ENCODE results near the gene ZNF580.

ZNF580 gene

DNA sequence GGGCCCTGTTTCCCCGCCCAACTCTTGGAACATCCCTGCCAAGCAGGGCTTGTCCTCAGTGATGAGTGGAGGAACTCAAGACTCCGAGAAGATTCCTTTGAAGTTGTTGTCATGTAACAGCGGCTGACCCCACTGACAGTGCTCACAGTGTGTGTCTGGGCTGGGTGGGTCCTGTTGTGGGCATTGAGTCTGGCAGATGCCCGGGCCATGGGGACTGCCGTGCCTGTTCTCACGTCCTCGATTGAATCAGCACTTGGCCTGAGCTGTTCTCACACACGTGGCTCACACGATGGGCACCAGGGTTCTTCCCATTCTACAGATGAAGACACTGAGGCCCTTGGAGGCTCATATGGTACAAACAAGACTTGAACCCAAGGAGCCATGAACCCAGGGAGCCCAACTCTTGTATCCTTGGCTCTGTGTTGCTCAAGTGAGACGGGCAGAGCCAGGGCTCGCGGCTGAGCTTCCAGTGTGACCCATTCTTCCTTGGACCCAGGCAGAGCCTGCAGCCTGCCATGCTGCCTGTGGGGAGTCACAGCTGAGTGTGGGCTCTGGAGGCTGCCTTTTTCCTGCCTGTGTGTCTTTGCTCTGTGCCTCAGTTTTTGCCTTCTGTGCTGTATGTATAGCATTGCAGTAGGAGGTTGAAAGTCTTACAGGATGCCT lies 25.7 kb downstream of the ZNF580 start:
- DNase-seq, result no peak

DNA sequence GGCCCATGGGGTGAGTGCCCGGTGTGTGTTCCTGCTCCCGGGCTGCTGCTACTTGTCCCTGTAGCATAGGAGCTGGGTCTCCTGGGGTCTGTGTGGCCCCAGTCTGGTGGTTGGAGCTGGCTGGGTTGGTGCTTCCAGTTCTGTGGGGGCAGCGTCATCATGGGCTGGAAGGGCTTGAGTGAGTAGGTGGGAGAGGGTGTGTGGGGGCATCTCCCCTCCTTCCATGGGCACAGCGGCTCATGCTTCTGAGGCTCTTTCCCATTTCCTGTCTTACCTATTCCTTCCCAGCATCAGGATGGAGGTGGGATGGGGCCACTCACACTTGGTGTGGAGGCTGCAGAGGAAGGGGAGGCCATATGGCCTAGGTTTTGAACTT lies 26.2 kb downstream of the ZNF580 start:
- DNase-seq, result no peak

DNA sequence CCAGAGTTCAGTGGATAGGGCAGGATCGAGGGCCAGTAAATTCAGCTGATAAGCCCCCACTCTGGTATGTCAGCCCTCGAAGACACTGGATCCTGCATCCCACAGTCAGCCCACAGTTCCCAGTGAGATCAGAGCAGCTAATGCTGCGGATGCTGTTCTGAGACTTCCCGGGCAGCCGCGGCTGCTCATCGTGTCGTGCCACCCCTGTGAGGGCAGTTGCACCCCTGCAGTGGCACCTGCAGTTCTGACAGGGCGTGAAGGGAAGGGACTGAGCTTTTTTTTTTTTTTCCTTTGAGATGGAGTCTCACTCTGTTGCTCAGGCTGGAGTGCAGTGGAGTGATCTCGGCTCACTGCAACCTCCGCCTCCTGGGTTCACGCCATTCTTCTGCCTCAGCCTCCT lies 26.7 kb downstream of the ZNF580 start:
- no peak for DNase-seq

DNA sequence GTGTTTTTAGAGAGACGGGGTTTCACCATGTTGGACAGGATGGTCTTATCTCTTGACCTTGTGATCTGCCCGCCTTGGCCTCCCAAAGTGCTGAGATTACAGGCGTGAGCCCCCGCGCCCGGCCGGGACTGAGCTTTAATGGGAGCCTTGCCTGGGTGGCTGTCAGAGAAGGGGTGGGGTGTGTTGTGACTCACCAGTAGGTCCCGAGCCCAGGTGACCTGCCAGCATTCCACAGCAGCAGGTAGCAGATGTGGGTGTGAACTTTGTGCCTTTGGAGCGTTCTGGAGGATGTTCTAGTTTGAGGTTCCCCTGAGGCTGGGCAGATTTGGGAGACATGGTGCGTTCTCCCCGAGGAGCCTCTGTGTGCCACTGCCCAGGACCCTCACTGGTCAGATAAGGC lies 27.2 kb downstream of the ZNF580 start:
- no peak for DNase-seq

DNA sequence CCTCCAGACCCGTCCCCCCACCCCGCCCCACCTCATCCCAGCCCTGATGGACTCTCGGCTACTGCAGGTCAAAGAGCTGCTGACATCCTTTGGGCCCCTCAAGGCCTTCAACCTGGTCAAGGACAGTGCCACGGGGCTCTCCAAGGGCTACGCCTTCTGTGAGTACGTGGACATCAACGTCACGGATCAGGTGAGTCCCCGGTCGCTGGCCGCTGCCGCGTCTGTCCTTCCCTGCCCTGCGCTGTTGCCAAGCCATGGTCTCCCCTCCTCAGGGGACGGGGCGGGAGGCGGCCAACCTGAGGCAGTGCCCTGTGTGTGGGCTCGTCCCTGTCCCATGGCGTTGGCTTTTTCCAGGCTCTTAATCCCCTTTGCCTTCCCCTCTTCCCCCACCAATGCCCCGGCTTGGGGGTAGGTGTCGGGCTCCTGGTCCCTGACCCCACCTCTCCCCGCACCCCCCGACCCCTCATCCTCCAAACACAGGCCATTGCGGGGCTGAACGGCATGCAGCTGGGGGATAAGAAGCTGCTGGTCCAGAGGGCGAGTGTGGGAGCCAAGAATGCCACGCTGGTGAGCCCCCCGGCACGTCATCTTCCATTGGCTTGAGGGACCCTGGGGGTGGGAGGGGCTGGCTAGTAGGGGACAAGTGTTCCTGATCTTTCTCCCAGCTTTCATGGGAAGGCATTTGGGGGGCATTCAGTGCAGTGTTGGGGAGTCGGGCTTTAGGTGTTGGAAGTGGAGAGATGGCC lies 28.0 kb downstream of the ZNF580 start:
- no peak for DNase-seq

DNA sequence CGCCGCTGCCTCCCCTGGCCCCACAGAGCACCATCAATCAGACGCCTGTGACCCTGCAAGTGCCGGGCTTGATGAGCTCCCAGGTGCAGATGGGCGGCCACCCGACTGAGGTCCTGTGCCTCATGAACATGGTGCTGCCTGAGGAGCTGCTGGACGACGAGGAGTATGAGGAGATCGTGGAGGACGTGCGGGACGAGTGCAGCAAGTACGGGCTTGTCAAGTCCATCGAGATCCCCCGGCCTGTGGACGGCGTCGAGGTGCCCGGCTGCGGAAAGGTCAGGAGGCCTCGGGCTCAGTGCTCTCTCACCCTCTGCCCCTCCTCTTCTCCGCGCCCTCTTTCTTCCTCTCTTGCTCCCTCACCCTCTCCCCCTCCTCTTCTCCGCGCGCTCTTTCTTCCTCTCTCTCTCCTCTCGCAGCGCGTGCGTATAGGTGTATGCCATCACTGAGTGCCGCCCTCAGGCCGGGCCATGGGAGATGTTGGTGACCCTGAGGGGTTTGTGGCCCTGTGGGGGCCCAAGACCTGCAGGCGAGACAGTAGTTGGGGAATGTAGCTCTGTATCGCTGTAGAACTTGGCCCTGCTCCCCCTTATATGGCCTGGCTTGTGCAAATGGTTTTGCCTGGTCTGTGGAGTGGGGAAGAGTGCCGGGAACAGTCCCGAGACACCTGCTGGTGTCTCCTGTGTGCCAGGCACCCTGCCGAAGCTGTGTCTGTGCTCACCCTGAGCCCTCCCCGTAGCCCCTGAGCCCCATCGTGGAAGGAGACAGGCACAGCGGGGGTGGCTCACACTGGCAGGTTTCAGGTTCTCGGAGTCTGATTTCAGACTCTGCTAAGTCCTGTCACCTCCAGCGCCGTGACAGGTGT lies 28.8 kb downstream of the ZNF580 start:
- DNase-seq, result no peak

DNA sequence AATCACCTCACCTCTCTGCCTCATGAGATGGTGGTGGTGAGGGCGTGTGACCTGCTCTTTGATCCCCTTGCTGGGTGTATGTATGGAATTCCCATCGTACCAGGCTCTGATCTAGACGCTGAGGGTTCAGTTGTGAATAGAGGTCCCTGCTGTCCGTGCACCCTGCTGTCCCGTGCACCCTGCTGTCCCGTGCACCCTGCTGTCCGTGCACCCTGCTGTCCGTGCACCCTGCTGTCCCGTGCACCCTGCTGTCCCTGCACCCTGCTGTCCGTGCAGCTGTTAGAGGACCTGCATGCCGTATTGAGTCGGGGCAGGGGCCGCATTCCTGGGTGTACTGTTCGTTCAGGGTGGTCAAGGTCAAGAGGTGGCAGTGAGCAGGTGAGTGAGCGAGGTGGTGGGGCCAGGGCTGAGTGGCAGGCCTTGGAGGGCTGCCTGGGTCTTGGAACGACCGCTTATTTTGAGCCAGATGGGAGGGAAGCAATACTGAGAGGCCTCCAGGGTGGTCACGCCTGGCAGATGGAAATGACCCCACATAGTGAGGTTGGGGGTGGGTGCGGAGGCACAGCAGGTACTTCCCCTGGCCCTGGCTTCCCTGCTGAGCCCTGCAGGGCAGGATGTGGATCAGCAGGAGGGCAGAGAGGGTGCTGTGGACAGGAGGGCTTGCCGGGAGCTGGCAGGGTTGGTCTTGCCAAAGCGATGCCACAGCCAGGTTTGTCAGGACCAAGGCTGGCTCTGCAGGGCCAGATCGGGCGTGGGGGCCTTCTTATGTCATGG lies 29.7 kb downstream of the ZNF580 start:
- no peak for DNase-seq

DNA sequence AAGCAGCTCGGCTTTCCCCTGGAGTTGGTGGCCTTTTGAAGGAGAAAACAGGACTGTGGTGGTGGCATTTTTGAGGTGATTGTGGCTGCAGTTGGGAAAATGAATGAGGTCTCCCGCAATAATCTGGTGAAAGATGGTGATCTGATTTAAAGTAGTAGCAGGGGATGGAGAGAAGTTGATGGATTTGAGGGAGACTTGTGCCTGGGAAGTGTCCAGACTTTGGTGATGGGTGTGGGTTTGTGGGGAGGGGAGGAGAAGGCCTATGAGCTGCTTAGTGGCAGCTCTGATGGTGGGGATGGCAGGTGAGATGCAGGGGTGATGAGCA lies 30.2 kb downstream of the ZNF580 start:
- no peak for DNase-seq

DNA sequence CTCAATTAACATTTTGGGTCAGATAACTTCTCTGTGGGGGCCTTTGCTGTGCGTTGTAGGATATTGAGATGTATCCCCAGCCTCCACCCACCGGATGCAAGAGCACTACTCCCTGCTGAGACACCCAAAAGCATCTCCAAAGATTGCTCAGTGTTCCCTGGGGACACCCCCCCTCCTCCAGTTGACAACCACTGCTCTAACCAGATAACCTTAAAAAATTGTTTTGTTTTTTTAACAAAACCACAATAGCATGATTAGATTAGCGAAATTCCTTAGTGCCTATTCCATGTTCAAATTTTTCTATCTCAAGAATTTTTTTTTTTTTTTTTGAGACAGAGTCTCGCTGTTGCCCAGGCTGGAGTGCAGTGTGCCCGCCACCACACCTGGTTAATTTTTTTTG lies 31.6 kb downstream of the ZNF580 start:
- no peak for DNase-seq

DNA sequence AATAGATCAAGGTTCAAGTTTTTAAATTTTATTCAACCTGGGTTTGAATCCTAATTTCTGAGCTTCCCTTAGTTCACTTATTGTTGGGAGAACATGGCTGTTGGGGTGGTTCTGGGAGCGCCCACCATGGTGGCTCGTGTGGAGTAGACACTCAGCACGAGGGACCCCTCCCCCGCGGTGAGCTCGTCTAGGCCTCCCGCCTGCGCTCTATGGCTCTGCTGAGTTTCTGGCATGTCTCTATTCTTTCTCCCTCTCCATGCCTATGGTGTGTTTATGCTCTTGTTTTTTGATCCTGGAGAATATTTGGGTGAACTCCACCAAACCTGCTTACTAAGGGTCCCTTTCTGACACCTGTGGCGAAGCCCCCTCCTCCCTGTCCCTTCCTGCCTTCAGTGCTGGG lies 32.7 kb downstream of the ZNF580 start:
- no peak for DNase-seq

DNA sequence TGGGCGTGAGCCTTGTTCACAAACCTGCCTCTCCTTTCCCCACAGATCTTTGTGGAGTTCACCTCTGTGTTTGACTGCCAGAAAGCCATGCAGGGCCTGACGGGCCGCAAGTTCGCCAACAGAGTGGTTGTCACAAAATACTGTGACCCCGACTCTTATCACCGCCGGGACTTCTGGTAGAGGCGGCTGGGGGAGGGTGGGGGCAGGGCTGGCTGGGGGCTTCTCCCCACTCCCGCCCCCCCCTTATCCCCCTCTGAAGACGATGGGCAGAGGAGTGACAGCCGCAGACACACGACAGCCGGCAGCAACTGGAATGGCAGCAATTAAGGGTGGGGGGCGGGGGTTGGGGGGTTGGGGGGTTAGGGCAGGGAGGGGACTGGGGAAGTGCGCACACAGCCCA lies 33.1 kb downstream of the ZNF580 start:
- no peak for DNase-seq

DNA sequence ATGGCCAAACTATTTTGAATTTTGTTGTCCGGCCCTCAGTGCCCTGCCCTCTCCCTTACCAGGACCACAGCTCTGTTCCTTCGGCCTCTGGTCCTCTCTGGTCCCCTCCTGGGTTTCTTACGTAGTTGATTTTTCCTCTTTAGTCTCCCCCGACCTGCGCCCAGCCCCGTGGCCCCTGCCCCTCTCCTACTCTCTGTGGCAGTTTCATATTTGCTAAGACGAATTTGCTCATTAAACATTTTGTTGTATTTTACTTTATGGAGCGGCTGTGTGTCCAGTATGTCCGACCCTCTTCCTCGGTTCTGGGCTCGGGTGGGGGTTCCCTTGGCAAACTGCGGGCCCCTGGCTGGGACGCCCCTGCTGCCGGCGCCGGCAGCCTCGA lies 33.6 kb downstream of the ZNF580 start:
- no peak for DNase-seq

DNA sequence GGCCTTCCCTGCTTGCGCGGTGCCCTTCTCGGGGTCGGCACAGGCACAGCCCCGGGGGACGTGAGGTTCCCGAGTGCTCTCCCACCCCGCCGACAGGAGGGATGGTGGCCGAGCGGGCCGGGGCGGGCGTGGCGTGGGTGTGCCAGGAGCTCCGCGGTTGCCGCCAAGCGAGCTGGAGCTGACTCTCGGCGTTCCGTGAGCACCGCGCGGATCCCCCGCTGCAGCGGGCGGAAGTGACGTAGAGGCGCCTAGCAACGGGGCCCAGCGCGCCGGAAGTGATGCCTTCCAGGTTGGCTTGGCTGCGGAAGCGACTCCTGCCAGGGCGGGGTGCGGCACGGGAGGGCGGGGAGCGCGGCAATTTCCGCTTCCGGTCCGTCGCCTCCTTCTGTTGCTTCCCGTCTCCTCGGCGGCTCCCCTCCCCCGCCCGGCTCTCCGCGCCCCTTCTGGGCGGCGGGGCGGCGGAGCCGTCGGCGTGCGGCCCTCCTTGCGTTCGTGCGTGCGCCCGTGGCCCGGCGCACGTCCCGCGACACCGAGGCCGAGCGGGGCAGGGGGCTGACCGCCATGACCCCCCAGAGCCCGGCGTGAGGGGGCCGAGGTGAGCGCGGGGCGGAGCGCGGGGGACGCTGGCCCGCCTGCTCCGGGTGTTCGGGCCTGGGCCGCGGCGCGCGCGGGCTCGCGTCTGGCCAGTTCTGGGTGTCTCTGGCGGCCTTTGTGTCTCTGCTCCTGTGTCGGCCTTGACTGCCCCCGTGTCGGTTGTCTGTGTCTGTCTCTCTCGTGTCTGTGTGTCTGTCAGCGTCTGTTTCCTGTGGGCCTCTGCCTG lies 34.2 kb downstream of the ZNF580 start, which contains the start of gene EPN1:
Gene EPN1 (plus strand): TSS at position 386 of the 820 bp plus-strand sequence. CDS start 3,402 bp downstream, outside the sequence.
- peak; percentile 80 to 88 for DNase-seq

DNA sequence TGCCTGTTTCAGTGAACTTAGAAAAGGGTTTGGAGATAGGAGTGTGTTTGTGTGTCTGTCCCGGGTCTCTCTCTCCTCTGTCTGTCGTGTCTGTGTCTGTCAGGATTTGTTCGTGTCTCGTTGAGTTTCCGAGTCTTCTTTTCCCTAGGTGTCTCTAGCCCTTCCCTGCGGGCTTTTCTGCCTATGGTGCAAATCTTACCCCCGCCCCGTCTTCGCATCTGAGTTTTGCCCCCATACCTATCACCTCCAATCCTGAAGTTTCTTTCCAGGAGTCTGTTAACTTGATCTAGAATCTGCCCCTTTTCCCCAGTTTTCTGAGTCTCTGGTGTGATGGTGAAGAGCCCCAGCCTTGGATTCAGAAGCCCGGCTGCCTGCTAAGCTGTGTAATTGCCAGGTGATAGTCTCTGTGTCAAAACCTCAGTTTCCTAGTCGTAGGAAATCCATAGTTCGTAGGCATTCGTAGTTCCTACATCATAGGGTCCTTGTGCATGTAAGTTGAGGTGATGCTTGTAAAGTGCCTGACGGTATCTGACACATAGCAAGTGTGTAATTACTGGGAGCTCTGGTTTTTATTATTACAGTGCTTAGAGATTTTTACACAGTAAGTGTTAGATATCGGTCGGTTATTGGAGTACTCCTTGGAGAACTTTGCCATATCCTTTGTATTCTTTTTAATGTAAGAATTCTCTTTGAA lies 35.0 kb downstream of the ZNF580 start:
- DNase-seq, result no peak

DNA sequence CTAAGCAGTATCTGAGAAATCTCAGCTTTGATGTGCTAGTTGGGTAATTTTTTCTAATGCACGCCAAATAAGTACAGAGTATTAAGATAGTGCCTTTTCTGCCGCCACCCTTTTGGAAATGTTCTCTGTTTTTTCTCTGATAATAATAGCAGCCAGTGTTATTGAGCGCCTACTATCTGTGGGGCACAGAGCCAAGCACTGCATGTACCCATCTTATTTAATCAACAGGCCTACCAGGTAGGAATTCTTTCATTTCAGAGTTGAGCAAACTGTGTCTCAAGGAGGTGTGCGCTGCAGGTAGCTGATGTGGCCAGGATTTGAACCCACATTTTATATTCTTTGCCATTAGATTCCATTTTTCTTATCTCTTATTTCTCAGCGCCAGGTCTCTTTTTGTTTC lies 35.6 kb downstream of the ZNF580 start:
- no peak for DNase-seq

DNA sequence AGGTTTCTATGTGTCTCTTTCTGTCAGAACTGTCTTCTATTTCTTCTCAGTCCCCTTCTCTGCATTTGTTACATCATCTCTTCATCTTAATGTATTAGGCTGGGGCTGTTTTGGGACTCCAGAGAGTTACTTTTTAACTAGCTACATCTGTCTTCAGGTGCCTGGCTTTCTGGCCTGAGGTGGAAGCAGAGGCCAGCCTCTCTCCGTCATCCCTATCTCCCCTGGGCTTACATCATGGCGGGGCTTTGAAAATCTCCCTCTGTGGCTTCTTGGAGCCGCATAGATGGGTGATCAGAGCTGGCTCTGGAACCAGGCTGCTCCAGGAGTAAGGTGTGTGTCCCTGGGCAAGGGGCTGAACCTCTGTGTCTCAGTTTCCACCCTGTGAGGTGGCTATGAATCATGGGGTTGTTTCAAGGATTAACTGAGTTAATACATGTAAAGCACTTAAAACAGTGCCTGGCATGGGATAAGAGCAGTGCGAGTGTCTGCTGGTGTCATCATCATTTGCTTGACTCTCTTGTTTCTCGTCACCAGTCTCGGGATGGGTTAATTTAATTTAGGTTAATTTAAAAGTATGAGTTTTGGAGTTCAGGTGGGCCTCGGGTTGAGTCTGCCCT lies 36.2 kb downstream of the ZNF580 start:
- DNase-seq, result no peak

DNA sequence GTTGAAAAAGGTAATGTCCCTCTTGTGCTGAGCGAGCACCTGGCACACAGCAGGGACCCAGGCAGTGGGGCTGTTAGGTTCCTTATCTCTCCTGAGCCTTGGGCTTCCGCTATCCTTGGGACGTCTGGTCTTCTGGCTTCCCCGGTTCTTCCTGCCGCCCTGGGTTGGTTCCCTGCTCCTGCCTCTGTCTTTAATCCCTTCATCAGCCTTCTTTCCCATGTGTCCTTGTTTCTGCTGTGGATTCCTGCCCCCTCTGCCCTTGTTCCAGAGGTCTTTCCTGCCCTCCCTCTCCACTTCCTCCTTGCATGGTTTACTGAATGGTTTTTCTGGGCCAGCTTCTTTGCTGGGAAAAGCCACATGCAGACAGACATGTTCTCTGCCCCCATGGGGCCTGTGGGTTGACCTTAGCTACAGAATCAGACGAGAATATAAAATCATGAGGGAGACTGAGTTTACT lies 36.8 kb downstream of the ZNF580 start:
- DNase-seq, result no peak

DNA sequence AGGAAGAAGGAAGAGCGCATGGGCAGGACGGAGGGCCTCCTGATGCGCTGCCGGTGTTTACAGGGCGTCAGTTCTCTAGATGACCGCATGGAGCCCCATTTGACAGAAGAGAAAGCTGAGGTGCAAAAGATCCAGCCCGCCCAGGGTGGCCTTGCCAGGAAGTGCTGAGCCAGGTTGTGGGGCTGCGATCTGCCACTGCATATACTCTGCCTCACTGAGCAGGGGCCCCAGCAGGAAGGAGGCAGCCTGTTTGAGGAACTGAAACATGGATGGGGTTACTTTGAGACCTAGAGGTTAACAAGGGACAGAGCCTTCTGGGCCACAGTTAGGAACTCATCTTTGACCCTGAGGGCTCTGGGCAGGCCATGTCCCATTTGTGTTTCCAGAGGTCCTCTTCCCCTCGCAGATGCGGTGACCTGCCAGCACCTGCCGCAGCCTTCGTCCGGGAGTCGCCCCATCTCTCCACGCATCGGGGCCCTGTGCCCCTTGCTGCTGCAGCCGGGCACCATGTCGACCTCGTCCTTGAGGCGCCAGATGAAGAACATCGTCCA lies 37.4 kb downstream of the ZNF580 start:
- DNase-seq, result no peak

DNA sequence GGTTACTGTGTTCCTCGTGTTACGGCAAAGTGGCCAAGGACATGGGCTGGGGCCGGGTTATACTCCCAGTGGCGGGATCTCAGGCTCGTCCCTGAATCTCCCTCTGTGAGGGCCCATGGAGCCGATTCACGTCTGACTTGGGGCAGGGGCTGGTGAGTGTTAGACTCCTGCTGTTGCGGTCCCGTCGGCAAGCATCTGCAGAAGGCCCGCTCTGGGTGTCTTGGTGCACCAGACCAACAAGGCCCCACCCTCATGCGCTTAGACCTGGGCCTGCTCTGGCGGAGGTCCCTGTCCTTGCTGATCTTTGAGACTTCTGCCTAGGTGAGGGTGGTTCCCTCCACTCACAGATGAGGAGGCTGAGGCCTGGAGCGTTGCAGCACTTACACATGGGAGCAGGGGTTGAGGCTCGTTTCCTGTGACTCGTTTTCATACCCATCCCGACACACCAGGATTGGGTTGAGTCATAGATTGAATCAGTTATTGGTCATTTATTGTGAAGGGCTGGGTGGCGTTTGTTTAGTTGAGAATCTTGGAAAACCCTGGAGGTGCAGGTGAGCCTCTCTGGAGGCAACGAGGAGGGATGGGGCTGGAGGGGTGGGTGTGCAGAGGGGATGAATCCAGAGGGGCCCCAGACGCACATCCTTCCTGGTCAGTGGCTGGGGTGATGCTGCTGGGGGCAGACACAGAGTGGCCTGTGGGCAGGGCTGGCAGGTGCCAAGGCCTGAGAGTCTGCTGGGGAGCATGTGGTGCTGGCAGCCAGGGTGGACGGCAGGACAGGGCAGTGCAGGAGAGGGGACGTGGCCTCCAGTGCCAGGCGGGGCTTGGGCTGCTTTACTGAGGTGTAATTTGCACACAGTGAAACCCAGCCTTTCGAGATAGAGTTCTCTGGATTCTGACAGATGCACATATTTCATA lies 38.8 kb downstream of the ZNF580 start:
- no peak for DNase-seq
